Body of pancreas (tissue), 4 donors: Measurements from ENCODE around the gene LAPTM5.

Source experiments
- CTCF ChIP-seq, 7 experiments: fragments of 450-650 bp in 4 of 7; fragments of 200-600 bp in 3 of 7; sonication (generic) in 3 of 7; IDR thresholded peaks; one replicate each; pipeline ENCODE4 v1.5.1; 2016 to 2019; ENCODE audit warnings: antibody characterized with exemption in 7 of 7
- POLR2A ChIP-seq, 3 donors: fragments of 450-650 bp; IDR thresholded peaks; one replicate each; pipeline ENCODE4 v1.6.1; 2016; ENCODE audit warnings: antibody characterized with exemption in 3 of 3, mild to moderate bottlenecking in 2 of 3

DNA sequence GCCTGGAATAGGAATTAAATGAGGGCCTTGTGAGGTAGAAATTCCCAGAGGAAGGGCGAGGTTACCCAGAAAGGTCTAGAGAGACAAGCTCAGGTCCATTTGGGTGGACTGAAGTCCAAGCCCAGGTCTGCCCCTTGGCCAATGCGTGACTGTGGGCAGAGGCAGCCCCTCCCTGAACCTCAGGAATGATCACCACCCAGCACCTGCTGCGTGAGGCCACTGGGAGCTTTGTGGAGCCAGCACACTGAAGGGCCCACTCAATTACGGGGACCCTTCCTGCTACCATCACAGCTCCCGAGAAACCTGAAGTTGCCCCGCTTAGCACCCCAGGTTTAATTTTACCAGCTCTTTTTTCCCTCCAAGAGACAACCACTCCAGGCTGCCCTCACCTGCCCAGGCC is 27.7 kb downstream of the LAPTM5 start:
- no peak for TF ChIP-seq CTCF (IDR thresholded peaks at IDR 0.05)
- no peak for TF ChIP-seq POLR2A (IDR thresholded peaks at IDR 0.05)
